WI38 (cell line): Measurements from ENCODE around the gene DCP2.

ENCODE experiments used
- H3K4me3 ChIP-seq: 2 replicates; pipeline ENCODE4 v1.5.1; 2011; ENCODE audit warnings: low read depth, mild to moderate bottlenecking, control low read depth, low read length
- TF ChIP-seq, protein P1 (sequence below): IDR thresholded peaks from 2 replicates; pipeline ENCODE4 v1.5.1; 2012; ENCODE audit warnings: low read depth, mild to moderate bottlenecking, control low read depth, low read length

The DCP2 gene

DNA sequence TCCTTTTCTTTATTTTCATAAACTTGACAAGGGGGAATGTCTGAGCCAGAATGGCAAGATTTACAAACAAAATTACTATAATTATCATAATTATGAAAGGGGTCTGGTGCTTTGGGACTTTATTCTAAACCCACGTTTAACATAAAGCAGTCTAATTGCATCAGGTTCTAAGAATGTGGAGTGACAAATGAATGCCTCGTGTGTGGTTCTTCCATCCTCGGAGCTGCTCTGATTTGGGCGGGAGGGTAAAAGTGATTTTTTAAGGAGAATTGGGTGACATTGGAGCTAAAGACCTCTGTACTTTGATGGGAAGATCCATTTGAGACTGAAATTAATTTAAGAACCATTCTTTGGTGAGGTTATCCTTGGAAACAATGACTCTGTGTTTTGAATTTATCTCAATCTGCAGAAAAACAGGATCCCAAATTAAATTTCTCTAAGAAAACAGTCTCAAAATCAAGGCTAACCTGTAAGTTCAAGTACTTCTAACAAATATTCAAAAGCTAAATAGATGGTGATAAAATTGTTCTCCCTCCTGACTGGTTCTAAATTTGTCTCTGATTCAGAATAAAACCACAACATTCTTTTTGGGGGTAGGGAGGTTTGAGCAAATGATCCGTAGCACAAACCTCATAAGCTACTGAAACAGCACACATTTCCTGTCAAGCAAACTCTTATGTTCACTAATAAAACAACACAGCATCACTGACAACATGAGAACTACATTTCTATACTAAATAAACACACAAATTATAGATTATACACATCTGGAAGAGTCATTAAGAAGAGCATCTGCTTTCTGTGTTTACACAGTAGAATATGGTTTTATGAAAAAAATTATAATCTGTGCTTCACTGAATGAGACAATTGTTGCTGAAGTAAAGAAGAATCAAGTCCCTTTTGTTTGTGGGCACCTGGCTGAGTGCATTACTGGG lies 85.5 kb downstream of the DCP2 start:
- H3K4me3 ChIP-seq = no peak overlapping the region
- TF ChIP-seq, protein P1, sequence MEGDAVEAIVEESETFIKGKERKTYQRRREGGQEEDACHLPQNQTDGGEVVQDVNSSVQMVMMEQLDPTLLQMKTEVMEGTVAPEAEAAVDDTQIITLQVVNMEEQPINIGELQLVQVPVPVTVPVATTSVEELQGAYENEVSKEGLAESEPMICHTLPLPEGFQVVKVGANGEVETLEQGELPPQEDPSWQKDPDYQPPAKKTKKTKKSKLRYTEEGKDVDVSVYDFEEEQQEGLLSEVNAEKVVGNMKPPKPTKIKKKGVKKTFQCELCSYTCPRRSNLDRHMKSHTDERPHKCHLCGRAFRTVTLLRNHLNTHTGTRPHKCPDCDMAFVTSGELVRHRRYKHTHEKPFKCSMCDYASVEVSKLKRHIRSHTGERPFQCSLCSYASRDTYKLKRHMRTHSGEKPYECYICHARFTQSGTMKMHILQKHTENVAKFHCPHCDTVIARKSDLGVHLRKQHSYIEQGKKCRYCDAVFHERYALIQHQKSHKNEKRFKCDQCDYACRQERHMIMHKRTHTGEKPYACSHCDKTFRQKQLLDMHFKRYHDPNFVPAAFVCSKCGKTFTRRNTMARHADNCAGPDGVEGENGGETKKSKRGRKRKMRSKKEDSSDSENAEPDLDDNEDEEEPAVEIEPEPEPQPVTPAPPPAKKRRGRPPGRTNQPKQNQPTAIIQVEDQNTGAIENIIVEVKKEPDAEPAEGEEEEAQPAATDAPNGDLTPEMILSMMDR = no peak

DNA sequence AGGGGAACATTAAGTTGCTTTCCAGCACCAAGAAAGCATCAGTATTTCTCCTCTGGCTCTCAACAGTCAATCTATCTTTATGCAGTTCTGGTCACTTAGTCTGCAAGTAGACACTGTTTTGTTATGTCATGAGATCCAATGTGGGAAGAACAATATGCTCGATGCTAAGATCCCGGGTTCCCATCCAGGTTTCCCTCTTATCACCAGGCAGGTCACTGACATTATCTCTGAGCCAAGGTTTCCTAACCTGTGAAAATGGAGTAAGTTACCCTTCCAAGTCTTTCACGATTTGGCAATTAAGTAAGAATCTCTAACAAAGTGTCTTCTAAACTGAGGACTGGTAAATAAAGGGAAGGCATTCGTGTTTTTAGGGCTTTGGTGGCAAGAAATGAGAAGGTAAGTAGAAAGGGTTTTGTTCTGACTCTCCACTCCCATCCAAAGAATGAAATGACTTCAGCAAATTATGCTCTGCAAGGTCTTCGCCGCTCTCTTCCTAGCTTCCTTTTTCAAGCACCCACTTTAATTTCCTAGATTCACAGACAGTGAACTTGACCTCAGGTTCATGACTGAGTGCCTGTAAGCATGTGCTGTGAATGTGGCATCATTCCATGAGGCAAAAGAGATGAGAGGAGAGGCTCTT lies 86.4 kb downstream of the DCP2 start:
- TF ChIP-seq, protein P1 = no peak
- H3K4me3 ChIP-seq = no peak overlapping the region

DNA sequence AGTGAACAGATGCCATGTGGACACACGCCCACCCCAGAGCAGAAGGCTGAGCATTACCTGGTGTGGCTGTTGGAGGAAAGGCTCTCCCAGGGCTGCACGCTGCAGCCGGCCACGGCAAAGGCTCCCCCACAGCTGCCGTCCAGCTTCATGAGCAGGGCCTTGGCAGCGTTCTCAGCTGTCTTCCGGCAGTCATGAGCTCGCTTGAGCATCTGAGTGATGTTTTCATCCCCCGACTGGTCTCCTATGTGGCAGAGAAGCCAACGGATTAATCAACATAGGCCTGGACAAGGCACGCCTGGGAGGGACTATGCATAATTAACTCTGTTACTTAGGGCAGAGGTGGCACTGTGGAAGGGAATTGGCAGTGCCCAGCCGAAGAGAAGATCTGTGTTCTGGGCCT lies 87.3 kb downstream of the DCP2 start:
- no peak overlapping the region for H3K4me3 ChIP-seq
- TF ChIP-seq, protein P1 = no peak

DNA sequence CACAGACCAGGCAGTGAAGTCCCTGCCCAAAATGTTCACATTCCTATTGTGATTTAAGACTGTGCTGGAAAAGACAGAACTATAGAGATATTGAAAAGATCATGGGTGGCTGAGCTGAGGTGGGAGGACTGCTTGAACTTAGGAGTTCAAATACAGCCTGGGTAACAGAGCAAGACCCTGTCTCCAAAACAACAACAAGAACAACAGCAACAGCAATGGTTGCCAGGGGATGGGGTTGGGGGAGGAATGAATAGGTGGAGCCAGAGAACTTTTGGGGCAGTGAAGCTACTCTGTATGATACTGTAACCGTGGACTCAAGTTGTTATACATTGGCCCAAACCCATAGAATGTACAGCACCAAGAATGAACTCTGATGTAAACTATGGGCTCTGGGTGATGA lies 88.2 kb downstream of the DCP2 start:
- TF ChIP-seq, protein P1 = no peak
- H3K4me3 ChIP-seq = no peak overlapping the region

DNA sequence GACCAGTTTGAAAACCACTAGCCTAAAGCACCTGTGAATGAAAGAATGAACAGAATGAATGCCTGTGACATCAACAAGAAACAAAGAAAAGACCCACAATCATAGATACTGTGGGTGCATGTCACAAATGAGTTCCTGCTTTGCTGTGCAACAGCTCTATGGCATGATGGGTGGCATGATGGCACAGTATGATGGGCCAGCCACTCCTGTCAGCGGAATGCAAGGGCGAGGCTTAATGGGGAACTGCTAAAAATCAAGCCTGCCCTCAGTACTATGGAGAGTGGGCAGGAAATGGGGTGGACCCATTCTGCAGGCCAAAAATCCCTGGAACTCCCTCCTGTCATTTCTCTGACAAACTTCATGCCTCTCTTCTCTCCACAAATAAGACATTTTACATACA lies 89.0 kb downstream of the DCP2 start:
- TF ChIP-seq, protein P1 = no peak
- H3K4me3 ChIP-seq = no peak overlapping the region

DNA sequence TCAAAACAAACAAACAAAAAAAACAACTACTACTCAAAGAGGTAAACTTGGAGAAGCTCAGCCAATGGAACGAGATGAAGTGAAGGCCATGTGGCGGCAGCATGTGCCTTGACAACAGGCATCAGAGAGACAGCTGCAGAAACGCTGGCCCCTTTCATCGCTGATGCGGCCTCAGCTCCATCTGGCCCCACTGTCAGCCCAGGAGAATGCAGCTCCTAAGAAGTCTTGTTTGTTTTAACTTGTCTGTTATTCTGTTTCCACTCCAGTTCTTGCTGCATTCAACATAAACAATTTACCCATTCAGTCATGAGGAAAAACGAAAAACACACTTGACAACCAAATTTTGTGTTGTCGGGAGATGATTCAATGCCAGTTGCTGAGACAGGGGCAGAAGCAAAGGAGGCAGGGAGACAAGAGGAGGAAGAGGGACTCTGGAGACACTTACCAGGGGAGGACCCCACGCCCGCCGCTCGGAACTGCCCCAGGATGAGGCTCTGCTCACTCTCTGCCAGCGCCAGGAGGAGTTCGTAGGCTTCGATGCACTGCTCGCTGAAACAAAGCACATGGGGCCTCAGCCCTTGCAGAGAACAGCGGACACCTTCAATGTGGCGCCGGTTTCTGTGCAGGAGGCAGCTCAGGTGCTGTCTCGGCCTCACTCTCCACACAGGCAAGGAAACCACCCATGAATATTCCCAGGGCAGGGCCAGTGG lies 91.2 kb downstream of the DCP2 start:
- TF ChIP-seq, protein P1 = no peak
- 0 out of 2 replicates have a peak overlapping the region, but pooled peaks have one; percentile 22 for H3K4me3 ChIP-seq
